ENCODE results near the gene SFR1.

DNA sequence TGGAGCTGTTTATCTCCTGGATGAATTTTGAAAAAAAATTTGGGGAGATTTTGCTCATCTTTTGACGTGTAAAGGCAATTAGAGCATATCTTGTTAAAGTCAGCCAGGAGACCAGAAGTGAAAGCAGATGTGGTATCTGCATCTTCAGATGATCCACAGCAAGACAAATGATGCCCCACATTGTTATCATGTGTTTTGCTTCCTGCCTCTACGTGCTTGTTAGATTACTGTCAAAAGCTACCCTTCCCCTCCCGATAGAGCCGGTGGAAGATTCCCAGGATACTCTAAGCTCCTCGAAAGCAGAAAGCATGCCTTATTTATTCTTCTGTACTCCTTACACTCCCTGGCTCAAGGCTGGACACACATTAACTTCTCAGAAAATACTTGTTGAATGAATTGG, 49.2 kb upstream of the SFR1 start:
- TF ChIP-seq, protein P1, sequence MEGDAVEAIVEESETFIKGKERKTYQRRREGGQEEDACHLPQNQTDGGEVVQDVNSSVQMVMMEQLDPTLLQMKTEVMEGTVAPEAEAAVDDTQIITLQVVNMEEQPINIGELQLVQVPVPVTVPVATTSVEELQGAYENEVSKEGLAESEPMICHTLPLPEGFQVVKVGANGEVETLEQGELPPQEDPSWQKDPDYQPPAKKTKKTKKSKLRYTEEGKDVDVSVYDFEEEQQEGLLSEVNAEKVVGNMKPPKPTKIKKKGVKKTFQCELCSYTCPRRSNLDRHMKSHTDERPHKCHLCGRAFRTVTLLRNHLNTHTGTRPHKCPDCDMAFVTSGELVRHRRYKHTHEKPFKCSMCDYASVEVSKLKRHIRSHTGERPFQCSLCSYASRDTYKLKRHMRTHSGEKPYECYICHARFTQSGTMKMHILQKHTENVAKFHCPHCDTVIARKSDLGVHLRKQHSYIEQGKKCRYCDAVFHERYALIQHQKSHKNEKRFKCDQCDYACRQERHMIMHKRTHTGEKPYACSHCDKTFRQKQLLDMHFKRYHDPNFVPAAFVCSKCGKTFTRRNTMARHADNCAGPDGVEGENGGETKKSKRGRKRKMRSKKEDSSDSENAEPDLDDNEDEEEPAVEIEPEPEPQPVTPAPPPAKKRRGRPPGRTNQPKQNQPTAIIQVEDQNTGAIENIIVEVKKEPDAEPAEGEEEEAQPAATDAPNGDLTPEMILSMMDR (IDR thresholded peaks at IDR 0.05; ENCODE audit: low read length): no peak
- TF ChIP-seq EZH2 (IDR thresholded peaks at IDR 0.05; ENCODE audit: borderline replicate concordance, low read length): no peak
